Measurements from ENCODE around the gene HM13. TPM values are rescaled to one million over a fixed set of nuclear protein-coding genes. Genes with fewer than 3 reads are reported as not detected.
"Not testable (repeated sequence)": the region's sequence is repeated elsewhere in the genome, so short reads cannot be mapped to it uniquely, and the experiment has no call there.

The HM13 gene
- polyA plus RNA-seq, 10 donors: 70.3 to 105 (median 79.2) TPM

- DNase-seq: peak; percentile 83 to 96 (median 92)
Measured at GRCh38 chr20:31496761-31497295, 17.4 kb upstream of the HM13 start.

GRCh38 chr20:31497838-31498540 lies 16.3 kb upstream of the HM13 start:
- peak in 1 of 3 donors; percentile 77 for DNase-seq

GRCh38 chr20:31500527-31500926 lies 13.7 kb upstream of the HM13 start:
- DNase-seq: no peak

GRCh38 chr20:31502884-31503673 lies 11.2 kb upstream of the HM13 start:
- peak; percentile 75 to 94 (median 89) for DNase-seq

- no peak for DNase-seq
Measured at GRCh38 chr20:31505903-31506302, 8.3 kb upstream of the HM13 start.

GRCh38 chr20:31508517-31509244 lies 5.6 kb upstream of the HM13 start:
- DNase-seq: no peak

- DNase-seq: no peak
Measured at GRCh38 chr20:31515072-31515774, 981 bp downstream of the HM13 start.

GRCh38 chr20:31515775-31516107 lies 1.5 kb downstream of the HM13 start:
- DNase-seq: no peak

GRCh38 chr20:31516166-31516565 lies 1.9 kb downstream of the HM13 start:
- DNase-seq: no peak

- no peak for DNase-seq
Measured at GRCh38 chr20:31516651-31517050, 2.4 kb downstream of the HM13 start.

- DNase-seq: no peak
Measured at GRCh38 chr20:31517373-31517772, 3.1 kb downstream of the HM13 start.

GRCh38 chr20:31521267-31521666 lies 7.0 kb downstream of the HM13 start:
- DNase-seq: not testable (repeated sequence)

GRCh38 chr20:31522731-31523130 lies 8.5 kb downstream of the HM13 start:
- DNase-seq: no peak

GRCh38 chr20:31523361-31524283 lies 9.4 kb downstream of the HM13 start:
- no peak for DNase-seq

- no peak for DNase-seq
Measured at GRCh38 chr20:31527266-31527665, 13.0 kb downstream of the HM13 start.

GRCh38 chr20:31535298-31535697 lies 21.1 kb downstream of the HM13 start:
- DNase-seq: no peak

GRCh38 chr20:31536575-31536974 lies 22.3 kb downstream of the HM13 start:
- DNase-seq: no peak

GRCh38 chr20:31537116-31537871 lies 23.1 kb downstream of the HM13 start:
- no peak for DNase-seq

- no peak for DNase-seq
Measured at GRCh38 chr20:31537890-31538289, 23.6 kb downstream of the HM13 start.

- DNase-seq: no peak
Measured at GRCh38 chr20:31538326-31538725, 24.1 kb downstream of the HM13 start.
